ENCODE measurements around the gene GAS2L3. TPM values are rescaled to one million over a fixed set of nuclear protein-coding genes. Genes with fewer than 3 reads are reported as not detected.
"Not testable (repeated sequence)": the region's sequence is repeated elsewhere in the genome, so short reads cannot be mapped to it uniquely, and the experiment has no call there.

GAS2L3 gene
- total RNA-seq, 4 donors from 2014 or later, result 83.2 to 150 (median 115) TPM

DNA sequence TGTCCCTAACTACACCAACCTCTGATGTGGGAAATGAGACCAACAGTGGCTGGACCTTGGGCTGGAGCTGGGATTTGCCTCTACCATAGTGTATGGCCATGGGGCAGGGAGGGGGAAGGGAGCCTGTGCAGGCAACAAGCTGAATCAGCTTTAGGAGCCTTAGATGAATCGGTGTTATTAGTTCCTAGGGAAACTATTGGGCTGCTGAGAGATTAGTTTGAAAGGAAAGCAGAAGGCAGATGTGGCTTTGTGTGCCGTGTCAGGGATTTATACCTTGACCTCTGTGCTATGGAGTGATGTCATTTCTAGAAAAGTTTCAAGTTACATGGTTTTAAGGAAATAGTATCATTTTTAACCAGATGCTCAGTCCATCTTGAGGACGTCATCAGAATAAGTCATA is 19.5 kb upstream of the GAS2L3 start:
- no peaks in the 10 kb centered on the region for H3K27me3 ChIP-seq
- H3K36me3 ChIP-seq, result no peaks in the 10 kb centered on the region
- WGBS, 2 donors, result 46 to 47% methylated on average over 3 of the region's 3 CpGs
- no peaks in the 10 kb centered on the region for H3K9me3 ChIP-seq
- H3K27ac ChIP-seq, result peak overlapping the region in 1 of 4 donors; percentile 41
- H3K4me1 ChIP-seq, result peaks cover 4 to 25% (median 5%) of the 10 kb centered on the region in 4 donors
- DNase-seq (ENCODE audit: low spot score in 2 of 2), result no peak
- no peak overlapping the region for H3K4me3 ChIP-seq
- TF ChIP-seq POLR2A (IDR thresholded peaks at IDR 0.05) (no peak), CTCF (IDR thresholded peaks at IDR 0.05) (no peak), EP300 (IDR thresholded peaks at IDR 0.05) (no peak)

GRCh38 chr12:100554608-100555077 is 18.8 kb upstream of the GAS2L3 start:
- Histone ChIP-seq H3K9me3 (no peaks in the 10 kb centered on the region), H3K36me3 (no peaks in the 10 kb centered on the region), H3K4me3 (no peak overlapping the region), H3K27ac (peak overlapping the region in 3 of 4 donors; percentile 34 to 72 (median 60)), H3K4me1 (peaks cover 4 to 25% (median 5%) of the 10 kb centered on the region in 4 donors), H3K27me3 (no peaks in the 10 kb centered on the region)
- peak in 1 of 2 donors; percentile 86 for DNase-seq (ENCODE audit: low spot score in 2 of 2)
- WGBS, 2 donors, result 0 to 2% methylated on average over 1 of the region's 1 CpG
- TF ChIP-seq CTCF (IDR thresholded peaks at IDR 0.05), result peak; percentile 72 to 94 (median 89)
- peak; percentile 29 to 53 for TF ChIP-seq EP300 (IDR thresholded peaks at IDR 0.05)
- no peak for TF ChIP-seq POLR2A (IDR thresholded peaks at IDR 0.05)

- Histone ChIP-seq H3K9me3 (no peaks in the 10 kb centered on the region), H3K4me3 (no peak overlapping the region), H3K27ac (peak overlapping the region in 3 of 4 donors; percentile 34 to 72 (median 60)), H3K4me1 (peaks cover 4 to 25% (median 5%) of the 10 kb centered on the region in 4 donors), H3K36me3 (no peaks in the 10 kb centered on the region), H3K27me3 (no peaks in the 10 kb centered on the region)
- DNase-seq (ENCODE audit: low spot score in 2 of 2), result peak in 1 of 2 donors; percentile 62
- TF ChIP-seq POLR2A (IDR thresholded peaks at IDR 0.05) (no peak), CTCF (IDR thresholded peaks at IDR 0.05) (no peak), EP300 (IDR thresholded peaks at IDR 0.05) (peak in 1 of 2 donors; percentile 63)
- WGBS, 2 donors, result 16% methylated on average over 2 of the region's 2 CpGs
Observed at GRCh38 chr12:100555722-100556121, 17.8 kb upstream of the GAS2L3 start.

DNA sequence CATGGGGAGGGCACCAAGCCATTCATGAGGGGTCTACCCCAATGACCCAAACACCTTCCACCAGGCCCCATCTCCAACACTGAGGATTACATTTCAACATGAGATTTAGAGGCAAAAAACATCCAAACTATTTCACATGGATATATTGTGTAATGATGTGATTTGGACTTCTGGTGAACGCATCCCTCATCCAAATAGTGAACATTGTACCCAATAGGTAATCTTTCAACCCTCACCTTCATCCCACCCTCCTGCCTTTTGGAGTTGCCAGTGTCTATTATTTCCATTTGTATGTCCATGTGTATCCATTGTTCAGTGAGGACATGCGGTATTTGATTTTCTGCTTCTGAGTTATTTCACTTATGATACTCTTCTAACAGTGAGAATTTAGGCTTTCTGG is 16.1 kb upstream of the GAS2L3 start:
- TF ChIP-seq CTCF (IDR thresholded peaks at IDR 0.05) (no peak), EP300 (IDR thresholded peaks at IDR 0.05) (no peak), POLR2A (IDR thresholded peaks at IDR 0.05) (no peak)
- H3K27ac ChIP-seq, result no peak overlapping the region
- WGBS, 2 donors, result 95 to 98% methylated on average over 2 of the region's 2 CpGs
- H3K27me3 ChIP-seq, result no peaks in the 10 kb centered on the region
- H3K9me3 ChIP-seq, result no peaks in the 10 kb centered on the region
- DNase-seq (ENCODE audit: low spot score in 2 of 2), result no peak
- H3K36me3 ChIP-seq, result no peaks in the 10 kb centered on the region
- no peak overlapping the region for H3K4me3 ChIP-seq
- peaks cover 4 to 25% (median 5%) of the 10 kb centered on the region in 4 donors for H3K4me1 ChIP-seq

DNA sequence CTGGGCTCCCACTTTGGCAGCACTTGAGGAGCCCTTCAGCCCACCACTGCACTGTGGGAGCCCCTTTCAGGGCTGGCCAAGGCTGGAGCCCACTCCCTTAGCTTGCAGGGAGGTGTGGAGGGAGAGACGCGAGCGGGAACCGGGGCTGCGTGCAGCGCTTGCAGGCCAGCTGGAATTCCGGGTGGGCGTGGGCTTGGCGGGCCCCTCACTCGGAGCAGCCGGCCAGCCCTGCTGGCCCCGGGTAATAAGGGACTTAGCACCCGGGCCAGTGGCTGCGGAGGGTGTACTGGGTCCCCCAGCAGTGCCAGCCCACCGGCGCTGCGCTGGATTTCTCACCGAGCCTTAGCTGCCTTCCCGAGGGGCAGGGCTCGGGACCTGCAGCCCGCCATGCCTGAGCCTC is 14.2 kb upstream of the GAS2L3 start:
- not testable (repeated sequence) for H3K27ac ChIP-seq; H3K9me3 ChIP-seq; H3K27me3 ChIP-seq; DNase-seq (ENCODE audit: low spot score in 2 of 2); H3K36me3 ChIP-seq; H3K4me3 ChIP-seq
- H3K4me1 ChIP-seq, result peaks cover 4 to 32% (median 5%) of the 10 kb centered on the region in 4 donors
- WGBS, 2 donors, result 89 to 92% methylated on average over 12 to 17 of the region's 21 CpGs

Measured in tibial nerve (tissue), 4 donors.